ENCODE data around the gene ALOX5AP. TPM values are rescaled to one million over a fixed set of nuclear protein-coding genes. Genes with fewer than 3 reads are reported as not detected.

The ALOX5AP gene
- total and polyA plus RNA-seq, 9 of the 15 experiments (the other 6 are each of a cell fraction or from before 2014, with no cell fraction given) = 0.31 TPM; not detected in 8

DNA sequence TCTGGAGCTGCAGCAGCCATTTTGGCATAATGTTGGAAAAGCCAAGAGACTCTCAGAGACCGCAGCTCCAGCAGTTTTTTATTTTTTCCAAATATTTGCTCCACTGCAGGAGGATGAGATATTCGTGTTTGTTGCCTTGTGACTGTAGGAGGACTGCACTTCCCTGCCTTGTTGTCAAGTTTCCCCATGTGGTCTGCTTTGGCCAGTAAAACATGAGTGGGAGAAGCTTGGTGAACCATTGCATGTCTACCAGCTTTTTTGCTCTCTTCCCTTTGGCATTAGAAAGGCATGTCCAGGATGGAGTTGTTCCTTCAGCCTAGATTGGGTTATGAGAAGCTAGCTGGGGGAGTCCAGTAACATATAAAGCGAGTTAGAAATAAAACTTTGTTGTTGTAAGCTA is 47.7 kb upstream of the ALOX5AP start:
- Histone ChIP-seq H3K9me1 (ENCODE audit: control insufficient read depth, insufficient read depth, low read length) (no peaks in the 10 kb centered on the region), H3K9ac (ENCODE audit: insufficient read depth in 1 of 2, low read depth in 2 of 2, low read length in 2 of 2) (no peak overlapping the region), H3K36me3 (ENCODE audit: control insufficient read depth, insufficient read depth, low read length) (no peaks in the 10 kb centered on the region), H3K9me3 (replicated peaks; ENCODE audit: control insufficient read depth, insufficient read depth, low read depth, low read length) (no peaks in the 10 kb centered on the region), H3K4me1 (replicated peaks in 1 of 2; ENCODE audit: control insufficient read depth in 2 of 2, insufficient read depth in 2 of 2, low read length in 2 of 2) (peaks cover 0 to 4% of the 10 kb centered on the region in 2 experiments; a peak in 3 of 5 replicates), H3K4me2 (ENCODE audit: insufficient read depth, low read length) (no peak overlapping the region), H3K27ac (ENCODE audit: extremely low read depth, low read depth, low read length) (no peak overlapping the region), H3K4me3 (no peak overlapping the region), H2AFZ (ENCODE audit: low read depth, low read length) (no peak overlapping the region), H4K20me1 (replicated peaks; ENCODE audit: control insufficient read depth, insufficient read depth, low read length) (no peaks in the 10 kb centered on the region), H3K79me2 (ENCODE audit: control insufficient read depth, insufficient read depth, low read length) (no peaks in the 10 kb centered on the region), H3K27me3 (ENCODE audit: control insufficient read depth in 2 of 2, insufficient read depth in 2 of 2, low read length in 2 of 2) (peaks cover 0 to 11% of the 10 kb centered on the region in 2 experiments; a peak in 2 of 5 replicates)
- in situ Hi-C loops (cut with MboI) = no loop called here
- ATAC-seq = no peak
- TF ChIP-seq, protein P1, sequence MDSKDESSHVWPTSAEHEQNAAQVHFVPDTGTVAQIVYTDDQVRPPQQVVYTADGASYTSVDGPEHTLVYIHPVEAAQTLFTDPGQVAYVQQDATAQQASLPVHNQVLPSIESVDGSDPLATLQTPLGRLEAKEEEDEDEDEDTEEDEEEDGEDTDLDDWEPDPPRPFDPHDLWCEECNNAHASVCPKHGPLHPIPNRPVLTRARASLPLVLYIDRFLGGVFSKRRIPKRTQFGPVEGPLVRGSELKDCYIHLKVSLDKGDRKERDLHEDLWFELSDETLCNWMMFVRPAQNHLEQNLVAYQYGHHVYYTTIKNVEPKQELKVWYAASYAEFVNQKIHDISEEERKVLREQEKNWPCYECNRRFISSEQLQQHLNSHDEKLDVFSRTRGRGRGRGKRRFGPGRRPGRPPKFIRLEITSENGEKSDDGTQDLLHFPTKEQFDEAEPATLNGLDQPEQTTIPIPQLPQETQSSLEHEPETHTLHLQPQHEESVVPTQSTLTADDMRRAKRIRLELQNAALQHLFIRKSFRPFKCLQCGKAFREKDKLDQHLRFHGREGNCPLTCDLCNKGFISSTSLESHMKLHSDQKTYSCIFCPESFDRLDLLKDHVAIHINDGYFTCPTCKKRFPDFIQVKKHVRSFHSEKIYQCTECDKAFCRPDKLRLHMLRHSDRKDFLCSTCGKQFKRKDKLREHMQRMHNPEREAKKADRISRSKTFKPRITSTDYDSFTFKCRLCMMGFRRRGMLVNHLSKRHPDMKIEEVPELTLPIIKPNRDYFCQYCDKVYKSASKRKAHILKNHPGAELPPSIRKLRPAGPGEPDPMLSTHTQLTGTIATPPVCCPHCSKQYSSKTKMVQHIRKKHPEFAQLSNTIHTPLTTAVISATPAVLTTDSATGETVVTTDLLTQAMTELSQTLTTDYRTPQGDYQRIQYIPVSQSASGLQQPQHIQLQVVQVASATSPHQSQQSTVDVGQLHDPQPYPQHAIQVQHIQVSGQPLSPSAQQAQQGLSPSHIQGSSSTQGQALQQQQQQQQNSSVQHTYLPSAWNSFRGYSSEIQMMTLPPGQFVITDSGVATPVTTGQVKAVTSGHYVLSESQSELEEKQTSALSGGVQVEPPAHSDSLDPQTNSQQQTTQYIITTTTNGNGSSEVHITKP (IDR thresholded peaks at IDR 0.05; ENCODE audit: partially characterized antibody) = no peak
- TF ChIP-seq, protein P2, sequence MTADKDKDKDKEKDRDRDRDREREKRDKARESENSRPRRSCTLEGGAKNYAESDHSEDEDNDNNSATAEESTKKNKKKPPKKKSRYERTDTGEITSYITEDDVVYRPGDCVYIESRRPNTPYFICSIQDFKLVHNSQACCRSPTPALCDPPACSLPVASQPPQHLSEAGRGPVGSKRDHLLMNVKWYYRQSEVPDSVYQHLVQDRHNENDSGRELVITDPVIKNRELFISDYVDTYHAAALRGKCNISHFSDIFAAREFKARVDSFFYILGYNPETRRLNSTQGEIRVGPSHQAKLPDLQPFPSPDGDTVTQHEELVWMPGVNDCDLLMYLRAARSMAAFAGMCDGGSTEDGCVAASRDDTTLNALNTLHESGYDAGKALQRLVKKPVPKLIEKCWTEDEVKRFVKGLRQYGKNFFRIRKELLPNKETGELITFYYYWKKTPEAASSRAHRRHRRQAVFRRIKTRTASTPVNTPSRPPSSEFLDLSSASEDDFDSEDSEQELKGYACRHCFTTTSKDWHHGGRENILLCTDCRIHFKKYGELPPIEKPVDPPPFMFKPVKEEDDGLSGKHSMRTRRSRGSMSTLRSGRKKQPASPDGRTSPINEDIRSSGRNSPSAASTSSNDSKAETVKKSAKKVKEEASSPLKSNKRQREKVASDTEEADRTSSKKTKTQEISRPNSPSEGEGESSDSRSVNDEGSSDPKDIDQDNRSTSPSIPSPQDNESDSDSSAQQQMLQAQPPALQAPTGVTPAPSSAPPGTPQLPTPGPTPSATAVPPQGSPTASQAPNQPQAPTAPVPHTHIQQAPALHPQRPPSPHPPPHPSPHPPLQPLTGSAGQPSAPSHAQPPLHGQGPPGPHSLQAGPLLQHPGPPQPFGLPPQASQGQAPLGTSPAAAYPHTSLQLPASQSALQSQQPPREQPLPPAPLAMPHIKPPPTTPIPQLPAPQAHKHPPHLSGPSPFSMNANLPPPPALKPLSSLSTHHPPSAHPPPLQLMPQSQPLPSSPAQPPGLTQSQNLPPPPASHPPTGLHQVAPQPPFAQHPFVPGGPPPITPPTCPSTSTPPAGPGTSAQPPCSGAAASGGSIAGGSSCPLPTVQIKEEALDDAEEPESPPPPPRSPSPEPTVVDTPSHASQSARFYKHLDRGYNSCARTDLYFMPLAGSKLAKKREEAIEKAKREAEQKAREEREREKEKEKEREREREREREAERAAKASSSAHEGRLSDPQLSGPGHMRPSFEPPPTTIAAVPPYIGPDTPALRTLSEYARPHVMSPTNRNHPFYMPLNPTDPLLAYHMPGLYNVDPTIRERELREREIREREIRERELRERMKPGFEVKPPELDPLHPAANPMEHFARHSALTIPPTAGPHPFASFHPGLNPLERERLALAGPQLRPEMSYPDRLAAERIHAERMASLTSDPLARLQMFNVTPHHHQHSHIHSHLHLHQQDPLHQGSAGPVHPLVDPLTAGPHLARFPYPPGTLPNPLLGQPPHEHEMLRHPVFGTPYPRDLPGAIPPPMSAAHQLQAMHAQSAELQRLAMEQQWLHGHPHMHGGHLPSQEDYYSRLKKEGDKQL (CRISPR knock-in tag; IDR thresholded peaks at IDR 0.05; ENCODE audit: borderline replicate concordance) = no peak
- WGBS (ENCODE audit: insufficient coverage, low coverage, missing lambda C conversion rate) = 0% methylated on average over 3 of the region's 3 CpGs
- intact Hi-C loops (cut with micrococcal nuclease) = no loop called here
- POLR2A ChIA-PET = interaction anchor here (0.7 kb wide), 1 partner anchor 10 kb away, joined by 4 read pairs; no protein-coding TSS in a partner anchor
- CTCF ChIA-PET (ENCODE audit: low intra/inter-chr PET ratio) = no interaction called here
- FAIRE-seq = no peak
- BruUV-seq (replicated peaks) = no TSS peak
- no peak for DNase-seq (ENCODE audit: extremely low read depth in 1 of 4, low spot score in 3 of 4)

Data from K562 (cell line).